Stomach (tissue), 4 donors: ENCODE data around the gene KRTAP5-3.

Experiments
- POLR2A ChIP-seq, 4 donors: fragments of 450-650 bp; IDR thresholded peaks; one replicate each; pipeline ENCODE4 v1.6.1; 2016; ENCODE audit warnings: antibody characterized with exemption in 4 of 4, control low read depth in 2 of 4, mild to moderate bottlenecking in 1 of 4, moderate library complexity in 1 of 4
- TF ChIP-seq, protein P1 (sequence below), 7 experiments: fragments of 450-650 bp in 4 of 7; fragments of 200-600 bp in 3 of 7; sonication (generic) in 3 of 7; IDR thresholded peaks; one replicate each; pipeline ENCODE4 v1.5.1; 2016 to 2019; ENCODE audit warnings: antibody characterized with exemption in 7 of 7, control low read depth in 2 of 7, mild to moderate bottlenecking in 1 of 7

DNA sequence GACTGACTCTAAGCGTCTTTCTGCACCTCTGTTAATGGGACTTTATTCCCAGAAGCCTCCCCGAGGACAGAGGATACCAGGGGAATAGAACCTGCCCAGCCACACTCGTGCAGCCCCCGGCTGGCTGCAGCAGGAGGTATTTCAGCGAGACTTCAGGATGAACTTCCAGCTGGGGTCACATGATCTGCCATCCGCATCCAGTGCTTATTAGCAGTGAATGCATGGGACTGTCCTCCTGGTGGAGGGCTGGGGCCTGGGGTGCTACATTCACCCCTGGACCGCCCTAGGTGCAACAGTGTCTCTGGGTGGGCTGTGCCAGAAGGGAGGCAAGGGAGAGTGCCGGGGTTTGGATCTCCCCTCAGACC lies 37.8 kb downstream of the KRTAP5-3 start:
- TF ChIP-seq, protein P1, sequence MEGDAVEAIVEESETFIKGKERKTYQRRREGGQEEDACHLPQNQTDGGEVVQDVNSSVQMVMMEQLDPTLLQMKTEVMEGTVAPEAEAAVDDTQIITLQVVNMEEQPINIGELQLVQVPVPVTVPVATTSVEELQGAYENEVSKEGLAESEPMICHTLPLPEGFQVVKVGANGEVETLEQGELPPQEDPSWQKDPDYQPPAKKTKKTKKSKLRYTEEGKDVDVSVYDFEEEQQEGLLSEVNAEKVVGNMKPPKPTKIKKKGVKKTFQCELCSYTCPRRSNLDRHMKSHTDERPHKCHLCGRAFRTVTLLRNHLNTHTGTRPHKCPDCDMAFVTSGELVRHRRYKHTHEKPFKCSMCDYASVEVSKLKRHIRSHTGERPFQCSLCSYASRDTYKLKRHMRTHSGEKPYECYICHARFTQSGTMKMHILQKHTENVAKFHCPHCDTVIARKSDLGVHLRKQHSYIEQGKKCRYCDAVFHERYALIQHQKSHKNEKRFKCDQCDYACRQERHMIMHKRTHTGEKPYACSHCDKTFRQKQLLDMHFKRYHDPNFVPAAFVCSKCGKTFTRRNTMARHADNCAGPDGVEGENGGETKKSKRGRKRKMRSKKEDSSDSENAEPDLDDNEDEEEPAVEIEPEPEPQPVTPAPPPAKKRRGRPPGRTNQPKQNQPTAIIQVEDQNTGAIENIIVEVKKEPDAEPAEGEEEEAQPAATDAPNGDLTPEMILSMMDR (IDR thresholded peaks at IDR 0.05) = no peak
- no peak for TF ChIP-seq POLR2A (IDR thresholded peaks at IDR 0.05)
